Cardiac fibroblast (primary cell): ENCODE measurements around the gene PRM1.

Source experiments
- DNase-seq, 2 donors: peaks; one replicate each; pipeline versions ENCODE4 v3.0.0 to v3.0.0-alpha.2; 2010; ENCODE audit warnings: low read depth in 2 of 2
- H3K4me3 ChIP-seq, 2 donors: replicated peaks in 1 of 2; 1 replicate in 1 of 2; 2 replicates in 1 of 2; pipeline ENCODE4 v1.5.1; 2011; ENCODE audit warnings: low read depth in 2 of 2, low read length in 2 of 2, mild to moderate bottlenecking in 2 of 2, moderate library complexity in 1 of 2
- CTCF ChIP-seq: IDR thresholded peaks from one replicate; pipeline ENCODE4 v1.5.1; 2011; ENCODE audit warnings: low read depth, mild to moderate bottlenecking, low read length, inconsistent platforms

Gene PRM1

GRCh38 chr16:11251525-11252481 is 29.3 kb downstream of the PRM1 start:
- peak; percentile 44 to 55 for DNase-seq
- TF ChIP-seq CTCF: no peak
- no peak overlapping the region for H3K4me3 ChIP-seq

- no peak for TF ChIP-seq CTCF
- DNase-seq: no peak
Observed at GRCh38 chr16:11250786-11251524, 30.2 kb downstream of the PRM1 start.

GRCh38 chr16:11250091-11250785 is 30.9 kb downstream of the PRM1 start:
- no peak for TF ChIP-seq CTCF
- peak; percentile 18 to 47 for DNase-seq
- no peak overlapping the region for H3K4me3 ChIP-seq

More at GRCh38 chr16:11250786-11251524, 30.2 kb downstream of the PRM1 start:
- no peak overlapping the region for H3K4me3 ChIP-seq

GRCh38 chr16:11249233-11250061 is 31.7 kb downstream of the PRM1 start:
- no peak for TF ChIP-seq CTCF
- no peak for DNase-seq
- no peak overlapping the region for H3K4me3 ChIP-seq

- TF ChIP-seq CTCF: no peak
- DNase-seq: no peak
- no peak overlapping the region for H3K4me3 ChIP-seq
Observed at GRCh38 chr16:11248133-11248532, 33.0 kb downstream of the PRM1 start.

GRCh38 chr16:11245988-11246387 is 35.1 kb downstream of the PRM1 start:
- no peak for DNase-seq
- H3K4me3 ChIP-seq: no peak overlapping the region
- no peak for TF ChIP-seq CTCF
